ENCODE measurements around the gene ACOT12.

ACOT12 gene

DNA sequence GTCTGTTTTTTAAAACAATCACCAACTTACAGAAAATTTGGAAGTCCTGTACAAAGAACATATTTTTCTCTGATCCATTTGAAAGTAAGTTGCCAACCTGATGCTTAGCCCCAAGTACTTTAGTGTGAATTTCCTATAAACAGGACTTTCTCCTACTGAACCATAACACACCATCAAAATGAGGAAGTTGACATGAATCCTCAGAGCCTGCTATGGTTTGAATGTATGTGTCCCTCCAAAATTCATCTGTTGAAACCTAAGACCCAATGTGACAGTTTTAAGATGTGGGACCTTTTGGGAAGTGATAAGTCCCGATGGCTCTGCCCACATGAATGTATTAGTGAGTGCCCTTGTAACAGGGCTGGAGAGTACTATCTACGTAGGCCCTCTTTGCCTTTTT lies 6.4 kb upstream of the ACOT12 start:
- DNase-seq (ENCODE audit: low read depth): no peak

DNA sequence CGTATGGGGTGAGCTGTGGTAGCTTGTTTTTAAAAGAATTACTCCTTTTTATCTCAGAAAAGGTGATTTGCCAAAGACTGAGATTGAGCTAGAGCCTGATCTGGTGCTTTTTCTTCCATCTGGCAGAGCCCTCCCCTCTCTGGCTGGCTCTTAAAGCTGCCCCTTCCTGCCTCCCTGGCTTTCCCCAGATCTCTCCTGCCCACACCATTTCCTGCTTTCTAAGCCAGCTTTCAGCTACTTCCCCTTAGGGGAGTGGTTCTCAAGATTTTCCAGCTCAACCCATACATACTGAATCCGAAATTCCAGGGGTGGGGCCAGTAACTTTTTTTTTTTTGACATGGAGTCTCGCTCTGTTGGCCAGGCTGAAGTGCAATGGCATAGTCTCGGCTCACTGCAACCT lies 4.8 kb upstream of the ACOT12 start:
- DNase-seq (ENCODE audit: low read depth): no peak

DNA sequence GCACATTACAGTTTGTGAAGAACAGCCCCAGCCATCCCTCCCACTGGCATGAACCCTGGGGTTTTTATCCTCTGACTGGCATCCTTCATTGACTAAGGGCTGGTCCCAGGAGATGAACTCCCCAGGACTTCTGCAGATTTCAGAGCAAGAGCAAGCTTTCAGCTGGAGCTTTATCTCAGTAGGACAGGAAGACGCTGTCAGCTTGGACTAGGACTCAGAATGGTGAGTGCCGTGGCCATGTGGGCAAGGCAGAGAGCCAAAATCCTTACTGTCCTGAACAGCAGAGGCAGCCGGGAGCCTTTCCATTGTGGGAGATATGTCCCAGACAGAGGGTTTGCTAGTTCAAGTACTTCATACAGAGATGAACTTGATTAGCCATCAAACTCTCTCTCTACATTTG lies 3.2 kb upstream of the ACOT12 start:
- DNase-seq (ENCODE audit: low read depth): no peak

DNA sequence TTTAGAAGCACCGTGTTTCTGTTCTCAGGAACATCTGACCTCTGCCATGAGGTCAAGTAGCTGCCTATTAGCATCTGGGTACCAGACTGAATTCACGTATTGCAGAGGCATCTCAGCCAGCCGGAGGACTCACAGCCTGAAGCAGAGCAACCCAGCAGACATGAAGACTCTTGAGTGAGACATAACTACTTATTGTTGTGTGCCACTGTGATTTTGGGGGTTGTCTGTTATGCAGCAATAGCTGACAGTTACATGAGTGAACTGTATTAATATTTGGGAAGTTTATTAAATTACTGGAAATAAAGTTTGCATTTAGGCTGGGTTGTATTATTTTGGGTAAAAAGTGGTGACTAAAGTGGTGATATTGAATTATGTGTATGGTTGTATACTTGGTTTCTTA lies 1.3 kb upstream of the ACOT12 start:
- DNase-seq (ENCODE audit: low read depth): no peak

DNA sequence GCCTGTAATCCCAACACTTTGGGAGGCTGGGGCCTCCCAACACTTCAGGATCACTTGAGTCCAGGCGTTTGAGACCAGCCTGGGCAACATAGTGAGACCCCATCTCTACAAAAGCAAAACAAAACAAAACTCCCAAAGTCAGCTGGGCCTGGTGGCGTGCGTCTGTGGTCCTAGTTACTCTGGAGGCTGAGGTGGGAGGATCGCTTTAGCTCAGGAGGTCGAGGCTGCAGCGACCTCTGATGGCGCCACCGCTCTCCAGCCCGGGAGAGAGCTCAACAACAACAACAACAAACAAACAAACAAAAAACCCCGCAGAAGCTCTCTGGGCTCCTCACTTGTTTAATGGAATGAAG lies 528 bp downstream of the ACOT12 start:
- no peak for DNase-seq (ENCODE audit: low read depth)

DNA sequence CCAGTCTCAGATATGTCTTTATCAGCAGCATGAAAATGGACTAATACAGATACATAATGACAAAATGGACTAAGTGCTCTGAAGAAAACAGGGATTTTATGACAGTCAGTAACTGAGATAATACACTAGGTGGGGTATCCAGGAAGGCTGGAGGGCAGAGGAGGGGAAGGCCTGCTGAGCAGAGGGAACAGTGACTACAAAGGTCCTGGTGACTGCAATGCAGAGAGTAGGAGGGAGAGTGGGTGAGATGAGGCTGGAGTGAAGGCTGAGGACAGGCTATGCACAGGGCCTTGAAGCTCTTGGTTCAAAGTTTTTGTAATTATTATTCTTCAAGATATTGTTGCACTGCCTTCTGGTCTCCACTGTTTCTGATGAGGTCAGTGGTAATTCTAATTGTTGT lies 4.9 kb downstream of the ACOT12 start:
- no peak for DNase-seq (ENCODE audit: low read depth)

DNA sequence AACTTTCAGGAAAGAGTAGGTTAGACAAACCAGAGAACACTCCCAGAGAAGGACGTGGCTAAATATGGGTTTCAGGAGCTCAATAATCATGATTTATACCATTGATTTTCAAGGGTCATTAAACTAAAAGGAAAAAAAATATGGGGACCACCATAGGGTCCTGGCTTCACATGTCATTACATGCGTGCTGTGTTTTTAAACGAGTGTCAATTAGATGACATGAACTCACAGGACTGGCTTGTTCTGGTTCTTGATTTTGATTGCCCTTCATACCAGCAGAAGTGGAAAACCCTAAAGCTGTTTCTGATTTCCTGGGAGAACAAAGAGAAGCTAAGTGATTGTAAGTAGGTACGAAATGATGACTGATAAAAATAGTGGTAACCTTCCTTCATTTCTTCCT lies 5.8 kb downstream of the ACOT12 start:
- DNase-seq (ENCODE audit: low read depth): no peak

DNA sequence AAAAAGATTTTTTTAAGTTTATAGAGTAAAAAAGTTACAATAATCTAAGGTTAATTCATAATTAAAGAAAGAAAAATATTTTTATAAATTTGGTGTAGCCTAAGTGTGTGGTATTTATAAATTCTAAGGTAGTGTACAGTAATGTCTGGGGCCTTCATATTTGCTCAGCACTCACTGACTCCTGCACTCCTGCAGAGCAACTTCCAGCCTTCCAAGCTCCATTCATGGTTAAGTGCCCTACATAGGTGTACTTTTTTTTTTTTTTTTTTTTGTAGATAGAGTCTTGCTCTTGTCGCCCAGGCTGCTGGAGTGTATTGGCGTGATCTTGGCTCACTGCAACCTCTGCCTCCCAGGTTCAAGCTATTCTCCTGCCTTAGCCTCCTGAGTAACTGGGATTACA lies 10.1 kb downstream of the ACOT12 start:
- DNase-seq (ENCODE audit: low read depth): no peak

DNA sequence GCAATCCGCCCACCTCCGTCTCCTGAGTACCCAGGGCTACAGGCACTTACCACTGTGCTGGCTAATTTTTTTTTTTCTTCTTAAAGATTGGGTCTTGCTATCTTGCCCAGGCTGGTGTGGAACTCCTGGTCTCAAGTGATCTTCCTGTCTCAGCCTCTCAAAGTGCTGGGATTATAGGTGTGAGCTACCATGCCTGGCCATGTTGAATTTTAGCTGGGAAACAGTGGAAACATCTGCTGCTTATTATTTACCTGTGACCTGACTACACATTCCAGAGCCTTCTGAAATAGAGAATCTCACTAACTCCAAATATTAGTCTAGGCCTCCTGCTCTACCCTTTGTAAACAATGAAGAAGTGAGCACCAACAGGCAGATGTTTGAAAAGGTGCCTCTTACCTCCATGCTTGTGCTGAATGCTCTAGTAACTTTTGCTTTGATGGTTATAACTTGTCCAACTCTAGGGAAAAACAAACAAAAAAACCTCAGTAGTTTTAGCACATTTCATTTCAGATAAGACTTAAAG lies 22.5 kb downstream of the ACOT12 start:
- DNase-seq (ENCODE audit: low read depth): no peak

DNA sequence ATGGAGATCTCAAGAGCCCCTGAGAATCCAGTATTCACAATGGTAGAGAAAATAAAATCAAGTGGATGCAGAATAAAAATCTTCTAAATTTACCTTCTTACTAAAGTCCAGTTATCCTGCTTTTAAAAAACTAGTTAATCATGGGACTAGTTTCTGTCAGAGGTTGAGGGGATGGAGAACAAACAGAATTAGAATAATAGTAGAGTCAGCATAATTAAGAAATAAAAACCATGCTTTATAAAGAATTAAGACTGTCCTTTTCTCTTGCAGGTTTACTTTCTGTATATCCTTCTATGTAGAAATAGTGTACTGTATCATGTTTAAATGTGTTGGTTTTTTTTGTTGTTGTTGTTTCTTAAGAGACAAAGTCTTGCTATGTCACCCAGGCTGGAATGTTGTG lies 23.0 kb downstream of the ACOT12 start:
- no peak for DNase-seq (ENCODE audit: low read depth)

DNA sequence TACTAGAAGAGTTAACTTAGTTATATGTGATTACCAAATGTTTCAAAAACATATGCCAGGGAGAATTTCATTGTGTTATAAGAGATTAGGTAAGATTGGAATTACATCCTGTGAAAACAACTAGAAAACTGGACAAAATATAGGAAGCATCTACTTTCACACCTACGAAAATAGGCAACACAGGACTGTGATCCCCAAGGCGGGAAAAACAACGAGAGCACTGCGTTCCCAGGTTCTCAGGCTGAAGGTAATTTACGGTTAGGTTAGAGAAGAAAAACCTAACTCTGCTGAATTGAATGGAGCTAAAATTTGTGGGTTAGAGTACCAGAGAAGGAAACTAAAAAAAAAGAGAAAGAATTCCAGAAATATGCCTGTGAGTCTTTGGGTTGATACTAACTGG lies 28.4 kb downstream of the ACOT12 start:
- no peak for DNase-seq (ENCODE audit: low read depth)

DNA sequence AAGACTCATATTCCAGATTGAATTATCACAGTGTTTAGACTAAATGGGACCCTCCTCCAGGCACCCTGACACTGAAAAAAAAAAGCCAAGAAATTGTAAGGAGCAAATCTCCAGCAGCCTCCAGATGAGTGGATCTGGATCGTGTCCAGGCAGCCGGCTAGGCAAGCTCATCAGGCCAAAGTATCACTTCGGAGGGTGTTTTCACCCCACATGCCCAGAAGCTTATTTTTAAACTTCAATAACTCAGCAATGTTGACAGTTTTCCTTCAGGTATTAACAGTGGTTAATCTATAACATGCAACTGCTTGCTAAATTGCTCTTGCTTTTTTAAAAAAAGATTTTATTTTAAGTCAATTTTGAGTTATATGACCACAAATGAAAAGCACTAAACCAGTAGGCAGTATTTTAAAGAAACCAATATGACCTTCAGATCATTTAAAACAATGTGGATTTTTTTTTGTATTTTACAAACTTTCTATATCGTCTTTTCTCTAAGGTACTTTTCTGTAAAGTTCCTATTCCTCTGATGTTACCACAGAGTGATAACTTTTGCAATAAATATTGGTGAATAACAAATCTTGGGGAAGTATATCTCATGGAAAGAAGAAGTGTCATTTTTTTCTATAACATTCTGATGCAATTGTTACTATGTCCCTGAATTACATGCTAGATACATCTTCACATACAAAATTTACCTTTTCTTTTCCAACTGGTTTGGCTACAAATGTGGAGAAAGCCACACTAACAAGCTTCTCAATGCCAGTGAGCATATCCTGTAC lies 30.7 kb downstream of the ACOT12 start:
- no peak for DNase-seq (ENCODE audit: low read depth)

DNA sequence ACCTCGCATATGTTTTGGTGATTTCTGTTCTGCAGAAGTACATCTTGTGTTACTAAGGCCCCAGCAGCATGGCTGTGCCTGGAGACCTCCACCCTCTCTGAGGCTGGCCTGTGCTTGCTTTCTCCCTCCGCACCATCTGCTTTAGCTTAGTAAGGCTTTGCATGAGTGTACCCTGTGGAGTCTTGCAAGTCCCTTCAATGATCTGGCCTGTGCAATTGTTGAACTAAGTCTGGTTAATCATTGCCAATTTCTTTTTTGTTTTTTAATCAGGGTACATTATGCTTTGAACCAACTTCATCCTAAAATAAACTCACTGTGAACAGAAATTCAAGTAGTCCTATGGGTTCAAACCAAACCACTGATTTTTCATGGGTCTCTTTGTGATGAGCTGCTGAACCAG lies 32.3 kb downstream of the ACOT12 start:
- DNase-seq (ENCODE audit: low read depth): no peak

DNA sequence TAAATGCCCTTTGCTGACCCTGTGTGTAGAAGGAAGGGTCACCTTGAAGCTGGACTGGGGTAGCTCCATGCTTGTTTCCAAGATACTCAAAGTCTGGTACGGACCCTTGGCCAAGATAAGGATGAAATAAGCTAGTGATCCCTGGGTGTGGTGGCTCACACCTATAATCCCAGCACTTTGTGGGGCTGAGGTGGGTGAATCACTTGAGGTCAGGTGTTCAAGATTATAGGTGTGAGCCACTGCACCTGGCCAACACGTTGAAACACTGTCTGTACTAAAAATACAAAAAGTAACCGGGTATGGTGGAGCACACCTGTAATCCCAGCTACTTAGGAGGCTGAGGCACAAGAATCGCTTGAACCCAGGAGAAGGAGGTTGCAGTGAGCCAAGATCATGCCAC lies 33.3 kb downstream of the ACOT12 start:
- DNase-seq (ENCODE audit: low read depth): no peak

DNA sequence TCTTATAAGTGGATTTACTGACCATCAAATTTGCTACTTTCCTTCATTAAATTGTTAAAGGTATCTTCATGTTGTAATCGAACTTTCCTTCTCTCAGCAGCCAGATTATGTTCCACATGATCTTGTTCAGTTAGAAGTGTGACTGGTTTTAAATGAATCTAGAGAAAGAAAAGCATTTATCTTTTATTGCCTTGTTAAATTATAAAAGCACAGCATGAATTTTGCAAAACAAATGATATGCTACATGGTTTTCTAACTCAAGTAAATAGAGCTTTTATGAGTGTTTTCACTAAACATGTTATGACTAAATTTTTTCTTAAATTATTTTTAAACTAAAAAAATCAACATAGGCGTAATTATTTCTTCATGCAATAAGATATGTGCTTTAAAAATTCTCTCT lies 34.1 kb downstream of the ACOT12 start:
- DNase-seq (ENCODE audit: low read depth): no peak

DNA sequence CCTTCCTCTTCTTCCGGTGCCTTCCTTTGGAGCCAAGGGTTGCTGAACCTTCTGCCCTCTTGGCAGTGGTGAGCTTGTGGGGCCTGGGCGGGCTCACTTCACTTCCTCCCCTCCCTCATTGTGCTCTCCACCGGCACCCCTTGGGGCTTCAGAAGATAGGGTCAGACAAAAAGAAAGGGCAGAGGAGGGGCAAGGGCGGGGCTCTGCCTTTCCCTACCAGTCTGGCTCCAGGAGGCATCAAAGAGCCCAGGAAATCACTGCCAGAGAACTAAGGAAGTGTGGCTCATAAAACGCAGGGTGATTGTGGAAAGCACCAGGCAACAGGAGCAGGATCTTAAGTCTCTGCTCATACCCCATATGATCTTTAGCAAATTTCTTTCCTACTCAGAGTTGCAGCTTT lies 34.8 kb downstream of the ACOT12 start:
- no peak for DNase-seq (ENCODE audit: low read depth)

DNA sequence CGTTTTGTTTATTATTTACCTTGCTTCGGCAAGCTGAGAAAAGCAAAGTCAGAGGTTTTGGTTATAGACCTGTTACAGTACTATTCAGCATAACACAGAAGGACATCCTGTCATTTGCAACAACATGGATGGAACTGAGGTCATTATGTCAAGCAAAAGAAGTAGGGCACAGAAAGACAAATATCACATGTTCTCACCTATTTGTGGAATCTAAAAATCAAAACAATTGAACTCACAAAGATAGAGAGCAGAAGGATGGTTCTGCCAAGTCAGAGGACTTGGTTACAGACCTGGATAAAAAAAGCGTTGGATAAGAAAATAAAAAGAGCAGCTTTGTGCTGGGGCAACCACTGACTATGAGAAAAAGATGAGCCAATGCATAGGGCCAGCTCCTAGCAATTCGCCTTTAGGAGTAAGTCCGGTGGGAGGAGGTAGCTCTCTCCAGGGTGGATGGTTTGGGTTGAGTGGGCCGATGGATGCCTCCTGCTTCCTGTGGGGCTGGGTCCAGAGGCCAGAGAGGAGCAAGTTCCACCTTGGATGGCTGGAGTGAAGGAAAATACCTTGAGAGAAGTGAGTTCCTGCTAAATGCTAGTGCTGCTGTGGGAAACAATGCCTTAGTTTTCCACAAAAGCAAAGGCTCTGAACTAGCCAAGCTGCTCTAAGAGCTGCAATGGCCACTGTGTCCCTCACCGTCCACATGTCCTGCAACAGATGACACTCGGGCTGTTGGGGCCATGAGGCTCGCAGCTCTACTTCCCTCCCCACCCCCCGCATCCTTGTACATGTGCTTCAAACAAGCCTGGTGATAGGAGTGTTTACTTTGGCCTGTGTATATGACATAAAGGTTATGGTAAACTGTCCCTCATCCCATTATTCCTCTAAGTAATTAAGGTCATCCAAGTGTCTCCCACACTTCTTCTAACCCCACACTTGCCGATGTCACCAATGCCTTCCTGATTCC lies 38.4 kb downstream of the ACOT12 start:
- DNase-seq (ENCODE audit: low read depth): no peak

DNA sequence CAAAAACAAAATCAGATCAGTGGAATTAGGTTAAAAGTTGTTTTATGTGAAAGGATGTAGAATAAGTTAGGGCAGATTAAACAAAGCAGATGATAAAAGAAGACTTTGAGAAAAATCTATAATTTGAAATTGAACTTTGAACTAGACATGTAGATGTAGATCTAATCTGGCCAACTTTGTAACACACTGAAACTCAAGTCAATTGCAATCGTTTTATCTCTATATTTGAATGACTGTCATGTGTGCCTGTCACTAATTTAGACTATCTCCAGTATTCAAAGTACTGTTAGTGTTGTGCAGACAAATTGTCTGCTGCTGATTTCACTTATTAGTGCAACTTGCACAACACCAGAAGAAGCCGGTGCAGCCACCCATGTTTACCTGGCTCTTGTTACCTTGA lies 39.8 kb downstream of the ACOT12 start:
- no peak for DNase-seq (ENCODE audit: low read depth)

DNA sequence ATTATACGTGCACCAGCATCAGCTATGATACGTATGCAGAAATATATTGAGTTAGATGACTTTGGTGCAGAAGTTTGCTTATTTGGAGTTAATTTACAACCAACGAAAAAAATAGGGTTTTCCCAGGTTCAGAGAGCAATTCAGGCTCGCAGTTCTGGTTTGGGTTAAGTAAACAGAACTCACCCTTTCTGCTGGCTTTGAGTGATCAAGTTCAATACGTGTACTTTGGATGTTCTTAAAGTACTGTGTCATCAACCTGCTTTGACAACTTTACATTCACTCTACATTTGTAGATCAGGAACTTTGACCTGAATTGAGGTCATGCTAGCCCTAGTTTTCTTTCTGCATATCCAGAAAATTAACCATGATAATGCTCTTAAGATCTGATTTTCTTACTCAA lies 40.7 kb downstream of the ACOT12 start:
- DNase-seq (ENCODE audit: low read depth): no peak

DNA sequence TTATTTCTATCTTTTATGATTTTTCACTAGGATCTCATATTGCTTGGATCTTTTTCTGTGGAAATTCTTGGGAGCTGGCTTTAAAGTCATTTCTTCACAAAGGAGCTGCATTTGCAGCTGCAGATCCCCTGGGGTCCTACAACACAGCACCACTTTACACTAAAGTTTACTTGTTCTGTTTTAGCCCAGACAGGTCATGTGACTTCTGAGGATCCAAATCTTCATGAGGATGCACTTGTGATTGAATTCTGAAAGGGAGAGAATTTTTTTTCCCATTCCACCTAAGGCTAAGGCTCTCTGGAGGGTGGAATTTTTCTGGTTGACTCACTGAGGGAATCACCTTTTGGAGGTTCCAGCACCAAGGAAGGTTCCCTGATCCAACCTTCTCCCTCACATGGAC lies 43.4 kb downstream of the ACOT12 start:
- DNase-seq (ENCODE audit: low read depth): no peak

DNA sequence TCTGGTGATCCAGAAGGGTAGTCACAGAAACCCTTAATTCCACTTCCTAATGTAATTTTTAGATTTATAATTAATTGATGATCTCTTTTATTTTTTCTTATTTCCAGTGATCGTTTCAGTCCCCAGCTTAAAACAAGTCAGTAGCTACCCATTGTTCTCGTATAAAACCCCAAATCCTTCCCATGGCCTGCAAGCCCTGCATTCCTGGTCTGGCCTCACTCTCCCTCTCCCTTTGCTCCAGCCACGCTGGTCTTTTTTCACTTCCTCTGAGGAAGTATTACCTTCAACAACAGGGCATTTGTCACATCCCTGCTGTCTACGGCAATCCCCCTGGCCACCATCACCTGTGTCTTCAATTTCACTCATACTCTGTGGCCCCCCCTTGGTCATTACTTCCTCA lies 44.8 kb downstream of the ACOT12 start:
- DNase-seq (ENCODE audit: low read depth): no peak

DNA sequence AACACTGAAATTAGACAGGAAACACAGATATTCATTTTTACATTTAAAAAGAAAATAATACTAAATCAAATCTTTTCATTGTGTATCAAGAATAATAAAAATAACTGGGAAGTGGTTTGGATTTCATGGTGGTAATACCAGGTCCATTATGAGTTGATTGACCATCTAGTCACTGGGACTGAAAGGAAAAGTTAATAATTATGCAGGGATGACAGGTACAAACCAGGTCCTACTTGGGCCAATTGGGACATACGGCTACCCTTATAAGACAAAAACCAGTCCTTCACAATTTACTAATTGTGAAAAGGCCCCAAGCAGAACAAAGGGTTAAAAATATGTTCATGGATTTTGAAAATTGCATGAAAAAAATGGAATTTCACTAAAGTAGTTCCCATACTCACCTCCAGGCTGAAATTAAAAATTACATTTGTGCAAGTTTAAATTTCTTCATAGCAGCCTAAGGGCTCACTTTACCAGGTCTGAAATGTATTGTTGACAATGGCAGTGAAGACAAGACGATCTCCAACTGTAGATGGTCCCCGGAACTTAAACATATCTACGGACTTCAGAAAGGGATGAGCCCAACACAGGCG lies 48.4 kb downstream of the ACOT12 start:
- no peak for DNase-seq (ENCODE audit: low read depth)

DNA sequence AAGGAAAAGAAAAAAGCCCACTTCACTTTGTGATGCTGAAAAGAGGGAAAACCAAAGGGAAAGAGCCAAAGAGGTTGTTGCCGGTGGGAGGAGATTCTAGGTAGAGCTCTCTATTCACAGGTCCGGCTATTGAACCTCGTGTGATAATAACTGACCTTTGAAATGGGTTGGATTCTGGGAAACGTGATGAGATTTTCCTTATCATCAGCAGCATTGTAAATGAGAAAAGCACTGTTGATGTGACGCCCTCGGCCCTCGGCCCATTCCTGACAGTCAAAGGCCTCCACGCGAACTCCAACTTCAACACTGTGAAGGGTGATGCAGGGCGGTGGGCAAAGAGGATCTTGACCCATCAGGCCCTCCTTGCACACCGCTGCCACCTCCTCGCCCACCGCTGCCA lies 49.2 kb downstream of the ACOT12 start:
- DNase-seq (ENCODE audit: low read depth): no peak

All from activated T-cell treated with anti-CD3 and anti-CD28 coated beads for 1 hour (primary cell).